Measurements from ENCODE around the gene CBLB.

GRCh38 chr3:105620236-105620635, 248.6 kb downstream of the CBLB start:
- TF ChIP-seq, protein P1, sequence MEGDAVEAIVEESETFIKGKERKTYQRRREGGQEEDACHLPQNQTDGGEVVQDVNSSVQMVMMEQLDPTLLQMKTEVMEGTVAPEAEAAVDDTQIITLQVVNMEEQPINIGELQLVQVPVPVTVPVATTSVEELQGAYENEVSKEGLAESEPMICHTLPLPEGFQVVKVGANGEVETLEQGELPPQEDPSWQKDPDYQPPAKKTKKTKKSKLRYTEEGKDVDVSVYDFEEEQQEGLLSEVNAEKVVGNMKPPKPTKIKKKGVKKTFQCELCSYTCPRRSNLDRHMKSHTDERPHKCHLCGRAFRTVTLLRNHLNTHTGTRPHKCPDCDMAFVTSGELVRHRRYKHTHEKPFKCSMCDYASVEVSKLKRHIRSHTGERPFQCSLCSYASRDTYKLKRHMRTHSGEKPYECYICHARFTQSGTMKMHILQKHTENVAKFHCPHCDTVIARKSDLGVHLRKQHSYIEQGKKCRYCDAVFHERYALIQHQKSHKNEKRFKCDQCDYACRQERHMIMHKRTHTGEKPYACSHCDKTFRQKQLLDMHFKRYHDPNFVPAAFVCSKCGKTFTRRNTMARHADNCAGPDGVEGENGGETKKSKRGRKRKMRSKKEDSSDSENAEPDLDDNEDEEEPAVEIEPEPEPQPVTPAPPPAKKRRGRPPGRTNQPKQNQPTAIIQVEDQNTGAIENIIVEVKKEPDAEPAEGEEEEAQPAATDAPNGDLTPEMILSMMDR (conservative IDR thresholded peaks at IDR 0.05; ENCODE audit: low read depth in 2 of 2), result no peak
- TF ChIP-seq ETS1 (IDR thresholded peaks at IDR 0.05), result no peak
- no peak for TF ChIP-seq NANOG (IDR thresholded peaks at IDR 0.05; ENCODE audit: borderline replicate concordance)

All from GM23338 (cell line).